Measurements from ENCODE around the gene TBC1D19.

DNA sequence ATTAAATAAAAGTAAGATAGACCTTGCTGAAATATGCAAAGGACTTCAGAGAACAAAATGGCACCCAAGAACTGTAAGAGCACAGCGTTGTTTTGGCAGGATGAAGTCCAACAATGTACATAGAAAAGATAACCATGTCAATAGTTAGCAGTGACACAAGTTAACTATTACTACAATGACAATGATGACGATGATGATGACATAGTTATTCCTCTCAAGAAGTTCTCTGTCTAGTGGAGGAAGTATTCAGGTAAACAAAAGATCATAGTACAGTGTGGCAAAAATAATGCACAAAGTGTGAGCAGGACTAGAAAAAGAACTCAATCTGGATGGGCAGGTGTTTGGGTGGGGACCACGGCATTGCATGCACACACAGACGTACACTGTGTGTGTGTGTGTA lies 201.4 kb downstream of the TBC1D19 start:
- TF ChIP-seq, protein P1, sequence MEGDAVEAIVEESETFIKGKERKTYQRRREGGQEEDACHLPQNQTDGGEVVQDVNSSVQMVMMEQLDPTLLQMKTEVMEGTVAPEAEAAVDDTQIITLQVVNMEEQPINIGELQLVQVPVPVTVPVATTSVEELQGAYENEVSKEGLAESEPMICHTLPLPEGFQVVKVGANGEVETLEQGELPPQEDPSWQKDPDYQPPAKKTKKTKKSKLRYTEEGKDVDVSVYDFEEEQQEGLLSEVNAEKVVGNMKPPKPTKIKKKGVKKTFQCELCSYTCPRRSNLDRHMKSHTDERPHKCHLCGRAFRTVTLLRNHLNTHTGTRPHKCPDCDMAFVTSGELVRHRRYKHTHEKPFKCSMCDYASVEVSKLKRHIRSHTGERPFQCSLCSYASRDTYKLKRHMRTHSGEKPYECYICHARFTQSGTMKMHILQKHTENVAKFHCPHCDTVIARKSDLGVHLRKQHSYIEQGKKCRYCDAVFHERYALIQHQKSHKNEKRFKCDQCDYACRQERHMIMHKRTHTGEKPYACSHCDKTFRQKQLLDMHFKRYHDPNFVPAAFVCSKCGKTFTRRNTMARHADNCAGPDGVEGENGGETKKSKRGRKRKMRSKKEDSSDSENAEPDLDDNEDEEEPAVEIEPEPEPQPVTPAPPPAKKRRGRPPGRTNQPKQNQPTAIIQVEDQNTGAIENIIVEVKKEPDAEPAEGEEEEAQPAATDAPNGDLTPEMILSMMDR (IDR thresholded peaks at IDR 0.05; ENCODE audit: low read depth, low read length, poor library complexity, severe bottlenecking): no peak
- no peak for TF ChIP-seq EZH2phosphoT487 (IDR thresholded peaks at IDR 0.05; ENCODE audit: borderline replicate concordance, low read length)

Data from DOHH2 (cell line).